Sigmoid colon (tissue), 7 donors: ENCODE results near the gene BHLHA15. TPM values are rescaled to one million over a fixed set of nuclear protein-coding genes. Genes with fewer than 3 reads are reported as not detected.

Source experiments
- DNase-seq: peaks from one replicate; pipeline ENCODE4 v3.0.0-alpha.2; 2019
- H3K27ac ChIP-seq, 4 donors: fragments of 200-600 bp; sonication (generic); one replicate each; pipeline ENCODE4 v1.5.1; 2016 to 2019; ENCODE audit warnings: mild to moderate bottlenecking in 1 of 4
- H3K27me3 ChIP-seq, 3 donors: fragments of 200-600 bp; sonication (generic); one replicate each; pipeline ENCODE4 v1.5.1; 2019; ENCODE audit warnings: mild to moderate bottlenecking in 1 of 3
- H3K36me3 ChIP-seq, 4 donors: fragments of 200-600 bp; sonication (generic); one replicate each; pipeline ENCODE4 v1.5.1; 2016 to 2019
- H3K4me1 ChIP-seq, 4 donors: fragments of 200-600 bp; sonication (generic); one replicate each; pipeline ENCODE4 v1.5.1; 2017 to 2019
- H3K4me3 ChIP-seq, 4 donors: fragments of 200-600 bp; sonication (generic); one replicate each; pipeline ENCODE4 v1.5.1; 2017 to 2019; ENCODE audit warnings: mild to moderate bottlenecking in 2 of 4, moderate library complexity in 1 of 4
- H3K9me3 ChIP-seq, 4 donors: fragments of 200-600 bp in 3 of 4; sonication (generic) in 3 of 4; one replicate each; pipeline versions ENCODE4 v1.5.1 to v1.6.1; 2013 to 2019
- CTCF ChIP-seq, 4 experiments: fragments of 450-650 bp in 3 of 4; fragments of 200-600 bp in 1 of 4; IDR thresholded peaks; one replicate each; pipeline ENCODE4 v1.5.1; 2016 to 2019; ENCODE audit warnings: antibody characterized with exemption in 4 of 4, mild to moderate bottlenecking in 3 of 4, moderate library complexity in 2 of 4
- EP300 ChIP-seq, 4 donors: sonication (generic); formaldehyde crosslinking; IDR thresholded peaks; one replicate each; pipeline ENCODE4 v1.6.1; 2017; ENCODE audit warnings: antibody characterized with exemption in 4 of 4
- POLR2A ChIP-seq, 2 donors: fragments of 450-650 bp; IDR thresholded peaks; one replicate each; pipeline ENCODE4 v1.6.1; 2016; ENCODE audit warnings: antibody characterized with exemption in 2 of 2, mild to moderate bottlenecking in 2 of 2, moderate library complexity in 2 of 2
- POLR2AphosphoS5 ChIP-seq, 4 donors: sonication (generic); formaldehyde crosslinking; IDR thresholded peaks; one replicate each; pipeline ENCODE4 v1.6.1; 2017; ENCODE audit warnings: antibody characterized with exemption in 4 of 4
- WGBS, 2 donors: extraction: QIAGEN DNeasy Blood & Tissue Kit; methylation state at CpG; one replicate each; pipeline ENCODE4 v1.1.7; 2013; 5-methylcytosine and 5-hydroxymethylcytosine counted together
- intact Hi-C: fragments of 100-400 bp; cut with DNase I; formaldehyde crosslinking; loops from one replicate; pipeline ENCODE4 v1.15.1; 2023
- polyA plus RNA-seq, 3 donors: library from polyadenylated mRNA; stranded (reverse); fragments of 200-250 nt; gene quantifications; one replicate each; pipeline ENCODE4 v1.2.3, GENCODE V29; 2013
- total RNA-seq, 4 donors: library from RNA; depleted of rRNA; stranded (reverse); fragments of >200 nt; gene quantifications; one replicate each; pipeline ENCODE4 v1.1.0, GENCODE V29; 2016
- donor health status: healthy with polysubstance abuse.
- donor health status: Bipolar disorder and iron deficiency.
- donor health status: healthy.

BHLHA15 gene
- total and polyA plus RNA-seq, 7 donors, result 1.2 to 1.4 TPM; not detected in 5

GRCh38 chr7:98168904-98169621 lies 42.2 kb upstream of the BHLHA15 start:
- TF ChIP-seq EP300 (IDR thresholded peaks at IDR 0.05) (no peak), CTCF (IDR thresholded peaks at IDR 0.05) (no peak), POLR2A (IDR thresholded peaks at IDR 0.05) (no peak), POLR2AphosphoS5 (IDR thresholded peaks at IDR 0.05) (no peak)
- peaks cover 0 to 7% (median 5%) of the 10 kb centered on the region in 4 donors for H3K4me1 ChIP-seq
- no peak for DNase-seq
- H3K36me3 ChIP-seq, result peaks cover 0 to 19% (median 0%) of the 10 kb centered on the region in 4 donors
- no peak overlapping the region for H3K4me3 ChIP-seq
- H3K9me3 ChIP-seq, result no peaks in the 10 kb centered on the region
- WGBS, 2 donors, result 90 to 91% methylated on average over 5 of the region's 5 CpGs
- no peaks in the 10 kb centered on the region for H3K27me3 ChIP-seq
- no peak overlapping the region for H3K27ac ChIP-seq
- intact Hi-C loops, result loop anchor here (1.0 to 2.0 kb wide), 2 partner anchors 63 to 148 kb away; partner anchors contain the start of gene LMTK2

- H3K36me3 ChIP-seq, result peaks cover 0 to 37% (median 0%) of the 10 kb centered on the region in 4 donors
- intact Hi-C loops, result no loop called here
- no peaks in the 10 kb centered on the region for H3K4me1 ChIP-seq
- H3K27me3 ChIP-seq, result no peaks in the 10 kb centered on the region
- no peak overlapping the region for H3K27ac ChIP-seq
- 95% methylated on average over 8 of the region's 8 CpGs for WGBS, 2 donors
- DNase-seq, result no peak
- TF ChIP-seq POLR2A (IDR thresholded peaks at IDR 0.05) (no peak), POLR2AphosphoS5 (IDR thresholded peaks at IDR 0.05) (no peak), EP300 (IDR thresholded peaks at IDR 0.05) (no peak)
- no peak overlapping the region for H3K4me3 ChIP-seq
- no peaks in the 10 kb centered on the region for H3K9me3 ChIP-seq
Observed at GRCh38 chr7:98170966-98171365, 40.3 kb upstream of the BHLHA15 start.

GRCh38 chr7:98171449-98171848 lies 39.8 kb upstream of the BHLHA15 start:
- H3K4me1 ChIP-seq, result no peaks in the 10 kb centered on the region
- TF ChIP-seq POLR2AphosphoS5 (IDR thresholded peaks at IDR 0.05), result no peak
- TF ChIP-seq EP300 (IDR thresholded peaks at IDR 0.05), result no peak
- peaks cover 0 to 37% (median 0%) of the 10 kb centered on the region in 4 donors for H3K36me3 ChIP-seq
- intact Hi-C loops, result no loop called here
- H3K4me3 ChIP-seq, result no peak overlapping the region
- no peaks in the 10 kb centered on the region for H3K9me3 ChIP-seq
- 96 to 97% methylated on average over 24 of the region's 24 CpGs for WGBS, 2 donors
- no peak for DNase-seq
- no peaks in the 10 kb centered on the region for H3K27me3 ChIP-seq
- H3K27ac ChIP-seq, result no peak overlapping the region

GRCh38 chr7:98174334-98175259 lies 36.6 kb upstream of the BHLHA15 start:
- peaks cover 0 to 60% (median 0%) of the 10 kb centered on the region in 4 donors for H3K36me3 ChIP-seq
- H3K27me3 ChIP-seq, result no peaks in the 10 kb centered on the region
- 95 to 96% methylated on average over 20 of the region's 20 CpGs for WGBS, 2 donors
- intact Hi-C loops, result no loop called here
- no peaks in the 10 kb centered on the region for H3K9me3 ChIP-seq
- no peak for DNase-seq
- no peak overlapping the region for H3K4me3 ChIP-seq
- TF ChIP-seq EP300 (IDR thresholded peaks at IDR 0.05), result no peak
- TF ChIP-seq POLR2AphosphoS5 (IDR thresholded peaks at IDR 0.05), result no peak
- no peak for TF ChIP-seq POLR2A (IDR thresholded peaks at IDR 0.05)
- TF ChIP-seq CTCF (IDR thresholded peaks at IDR 0.05), result no peak
- H3K27ac ChIP-seq, result no peak overlapping the region
- H3K4me1 ChIP-seq, result no peaks in the 10 kb centered on the region

- DNase-seq, result no peak
- no peak overlapping the region for H3K27ac ChIP-seq
- no peaks in the 10 kb centered on the region for H3K9me3 ChIP-seq
- no peaks in the 10 kb centered on the region for H3K27me3 ChIP-seq
- no peak for TF ChIP-seq POLR2AphosphoS5 (IDR thresholded peaks at IDR 0.05)
- TF ChIP-seq EP300 (IDR thresholded peaks at IDR 0.05), result no peak
- TF ChIP-seq CTCF (IDR thresholded peaks at IDR 0.05), result no peak
- TF ChIP-seq POLR2A (IDR thresholded peaks at IDR 0.05), result no peak
- H3K36me3 ChIP-seq, result peaks cover 0 to 60% (median 0%) of the 10 kb centered on the region in 4 donors
- intact Hi-C loops, result no loop called here
- H3K4me1 ChIP-seq, result no peaks in the 10 kb centered on the region
- no peak overlapping the region for H3K4me3 ChIP-seq
- 80 to 88% methylated on average over 8 of the region's 8 CpGs for WGBS, 2 donors
Observed at GRCh38 chr7:98175260-98175940, 35.8 kb upstream of the BHLHA15 start.
